Heart right ventricle (tissue), 16 donors: ENCODE data around the gene SLC16A10. TPM values are rescaled to one million over a fixed set of nuclear protein-coding genes. Genes with fewer than 3 reads are reported as not detected.

Experiments
- ATAC-seq, 8 donors: fragments of 200-7000 bp; cut with Tn5 transposase; one replicate each; pipeline ENCODE4 v1.9.1; 2020; ENCODE audit warnings: mild to moderate bottlenecking in 8 of 8, moderate library complexity in 8 of 8, moderate number of reproducible peaks in 1 of 8
- DNase-seq, 2 donors: peaks; one replicate each; pipeline ENCODE4 v3.0.0-alpha.2; 2020
- H3K27ac ChIP-seq, 10 donors: fragments of 200-600 bp; sonication (generic) in 2 of 10; one replicate each; pipeline versions ENCODE4 v1.5.0 to v1.8.0; 2020 to 2022; ENCODE audit warnings: mild to moderate bottlenecking in 3 of 10
- H3K27me3 ChIP-seq, 7 donors: fragments of 200-600 bp; one replicate each; pipeline ENCODE4 v1.8.0; 2021 to 2022; ENCODE audit warnings: mild to moderate bottlenecking in 2 of 7
- H3K36me3 ChIP-seq, 9 donors: fragments of 200-600 bp; sonication (generic) in 1 of 9; one replicate each; pipeline versions ENCODE4 v1.5.0 to v1.8.0; 2020 to 2022; ENCODE audit warnings: mild to moderate bottlenecking in 2 of 9
- H3K4me1 ChIP-seq, 9 donors: fragments of 200-600 bp; sonication (generic) in 1 of 9; one replicate each; pipeline versions ENCODE4 v1.5.0 to v1.8.0; 2020 to 2022; ENCODE audit warnings: mild to moderate bottlenecking in 4 of 9
- H3K4me3 ChIP-seq, 10 donors: fragments of 200-600 bp; sonication (generic) in 2 of 10; one replicate each; pipeline versions ENCODE4 v1.5.0 to v1.8.0; 2020 to 2022; ENCODE audit warnings: mild to moderate bottlenecking in 7 of 10, moderate library complexity in 2 of 10
- H3K9me3 ChIP-seq, 11 donors: fragments of 200-600 bp in 10 of 11; sonication (generic) in 2 of 11; one replicate each; pipeline versions ENCODE4 v1.5.0 to v1.8.0; 2013 to 2022; ENCODE audit warnings: mild to moderate bottlenecking in 2 of 11, control low read depth in 1 of 11, moderate library complexity in 1 of 11
- CTCF ChIP-seq, 9 donors: fragments of 200-600 bp; sonication (generic) in 2 of 9; IDR thresholded peaks; one replicate each; pipeline versions ENCODE4 v1.5.0 to v1.8.0; 2021 to 2022; ENCODE audit warnings: antibody characterized with exemption in 9 of 9, mild to moderate bottlenecking in 5 of 9, moderate library complexity in 1 of 9
- WGBS, 2 donors: extraction: QIAGEN DNeasy Blood & Tissue Kit; methylation state at CpG; one replicate each; pipeline ENCODE4 v1.1.7; 2013; ENCODE audit warnings: inconsistent platforms in 1 of 2; 5-methylcytosine and 5-hydroxymethylcytosine counted together
- intact Hi-C, 10 donors: fragments of 100-400 bp; cut with DNase I; formaldehyde crosslinking; loops; one replicate each; pipeline versions ENCODE4 v1.11.1 to v1.14.2; 2022
- polyA plus RNA-seq, 2 donors: library from polyadenylated mRNA; stranded (reverse); fragments of 200-250 nt; gene quantifications; one replicate each; pipeline ENCODE4 v1.2.3, GENCODE V29; 2013
- total RNA-seq, 10 donors: library from RNA; stranded (reverse); fragmentation: NEBNext Ultra II Directional in 3 of 10; extraction: Animal tissue kit (Norgen Biotek cat#: 25700) in 3 of 10; gene quantifications; one replicate each; pipeline versions ENCODE4 v1.2.1 to v1.2.4, GENCODE V29; 2021 to 2023
- donor health status: Arrhythmogenic right ventricular cardiomyopathy.
- donor health status: ischemic (EF 13 %, LVEDD 7.1; RV severe dilation, severe dysfunction).
- donor health status: healthy with polysubstance abuse.
- donor health status: DM: no; HTN: yes; CAD: no.
- donor health status: DM: no; HTN: no; CAD: no.
- donor health status: ischemic (EF 25% LVEDD 6.9; RV normal size, moderate dysfunction).
- donor health status: ischemic (EF 25% LVEDD 5.7; RV mildly dilated, moderate dysfunction).
- donor health status: healthy.
- donor health status: DM: yes; HTN: yes; CAD: no.
- donor health status: Ischemic cardiomyopathy.
- donor health status: ischemic (EF 35%, LVEDD 5.7; RV mildly dilated, moderate dysfunction).
- donor health status: nonischemic (EF 11% LVEDD 7.7; RV severe dilation, severe dysfunction).
- donor health status: DM: yes; HTN: yes; CAD: no.
- donor health status: PGD.
- donor health status: ischemic (EF 29% LVEDD 5.4; RV normal size, mild dysfunction).
- donor health status: nonischemic (EF 23%, LVEDD 6.1; RV moderate dilation, normal function).

The SLC16A10 gene
- total and polyA plus RNA-seq, 12 donors: 1.4 to 8.1 (median 5.7) TPM

GRCh38 chr6:111157412-111157811 is 70.1 kb downstream of the SLC16A10 start:
- no peak overlapping the region for H3K27ac ChIP-seq
- peaks cover 0 to 14% (median 0%) of the 10 kb centered on the region in 11 donors for H3K9me3 ChIP-seq
- H3K4me3 ChIP-seq: no peak overlapping the region
- no peaks in the 10 kb centered on the region for H3K36me3 ChIP-seq
- ATAC-seq (no peak), DNase-seq (no peak)
- TF ChIP-seq CTCF (IDR thresholded peaks at IDR 0.05): no peak
- 90 to 93% methylated on average over 5 of the region's 5 CpGs for WGBS, 2 donors
- no peaks in the 10 kb centered on the region for H3K27me3 ChIP-seq
- no peaks in the 10 kb centered on the region for H3K4me1 ChIP-seq
- intact Hi-C loops: no loop called here

GRCh38 chr6:111159633-111160032 is 72.3 kb downstream of the SLC16A10 start:
- Histone ChIP-seq H3K27me3 (no peaks in the 10 kb centered on the region), H3K9me3 (peaks cover 0 to 22% (median 0%) of the 10 kb centered on the region in 11 donors), H3K4me3 (no peak overlapping the region), H3K4me1 (no peaks in the 10 kb centered on the region), H3K27ac (no peak overlapping the region), H3K36me3 (no peaks in the 10 kb centered on the region)
- TF ChIP-seq CTCF (IDR thresholded peaks at IDR 0.05): no peak
- DNase-seq: no peak
- no peak for ATAC-seq
- intact Hi-C loops: no loop called here

- H3K4me3 ChIP-seq: no peak overlapping the region
- H3K27ac ChIP-seq: no peak overlapping the region
- peaks cover 0 to 22% (median 0%) of the 10 kb centered on the region in 11 donors for H3K9me3 ChIP-seq
- no peaks in the 10 kb centered on the region for H3K36me3 ChIP-seq
- H3K27me3 ChIP-seq: no peaks in the 10 kb centered on the region
- no peaks in the 10 kb centered on the region for H3K4me1 ChIP-seq
- DNase-seq: no peak
- 91 to 92% methylated on average over 2 of the region's 2 CpGs for WGBS, 2 donors
- ATAC-seq: no peak
- intact Hi-C loops: no loop called here
- no peak for TF ChIP-seq CTCF (IDR thresholded peaks at IDR 0.05)
Measured at GRCh38 chr6:111161650-111162049, 74.3 kb downstream of the SLC16A10 start.

- intact Hi-C loops: no loop called here
- Histone ChIP-seq H3K4me1 (no peaks in the 10 kb centered on the region), H3K27me3 (no peaks in the 10 kb centered on the region), H3K36me3 (no peaks in the 10 kb centered on the region), H3K9me3 (peaks cover 0 to 22% (median 0%) of the 10 kb centered on the region in 11 donors), H3K4me3 (no peak overlapping the region), H3K27ac (no peak overlapping the region)
- no peak for TF ChIP-seq CTCF (IDR thresholded peaks at IDR 0.05)
- no peak for DNase-seq
- no peak for ATAC-seq
Measured at GRCh38 chr6:111162504-111162903, 75.2 kb downstream of the SLC16A10 start.
